ENCODE data around the gene MED12L. TPM values are rescaled to one million over a fixed set of nuclear protein-coding genes. Genes with fewer than 3 reads are reported as not detected.

Gene MED12L
- total and polyA plus RNA-seq, 9 of the 15 experiments (the other 6 are each of a cell fraction or from before 2014, with no cell fraction given) = not detected

DNA sequence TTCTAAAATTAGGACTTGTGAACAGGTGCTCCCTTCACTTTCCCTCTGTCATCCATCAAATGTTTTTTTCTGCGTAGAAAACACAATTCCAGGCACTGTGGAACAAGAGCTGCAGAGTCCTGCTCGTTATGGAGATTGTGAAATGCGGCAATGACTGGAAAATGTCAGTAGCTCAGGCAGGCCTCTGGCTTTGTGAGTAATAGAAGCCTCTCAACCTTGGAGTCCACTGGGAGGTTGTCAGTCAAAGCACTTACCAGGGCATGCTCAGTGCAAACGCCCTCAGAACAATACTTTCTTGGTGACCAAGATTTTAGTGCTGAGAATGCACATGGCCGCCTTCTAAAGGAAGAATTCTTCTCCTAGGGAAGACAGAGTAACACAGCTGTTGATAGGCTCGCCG is 26.7 kb upstream of the MED12L start:
- CTCF ChIA-PET (ENCODE audit: low intra/inter-chr PET ratio) = no interaction called here

More for the DNA sequence above, 26.7 kb upstream of the MED12L start:
- WGBS (ENCODE audit: insufficient coverage, low coverage, missing lambda C conversion rate) = 0% methylated on average over 7 of the region's 7 CpGs
- POLR2A ChIA-PET = no interaction called here
- Histone ChIP-seq H3K27me3 (ENCODE audit: control insufficient read depth in 2 of 2, insufficient read depth in 2 of 2, low read length in 2 of 2) (peaks cover 2 to 8% of the 10 kb centered on the region in 2 experiments; a peak in 2 of 5 replicates), H3K36me3 (ENCODE audit: control insufficient read depth, insufficient read depth, low read length) (no peaks in the 10 kb centered on the region), H3K9ac (ENCODE audit: insufficient read depth in 1 of 2, low read depth in 2 of 2, low read length in 2 of 2) (no peak overlapping the region), H3K27ac (ENCODE audit: extremely low read depth, low read depth, low read length) (no peak overlapping the region), H2AFZ (ENCODE audit: low read depth, low read length) (no peak overlapping the region), H3K79me2 (ENCODE audit: control insufficient read depth, insufficient read depth, low read length) (no peaks in the 10 kb centered on the region), H3K4me3 (no peak overlapping the region), H4K20me1 (replicated peaks; ENCODE audit: control insufficient read depth, insufficient read depth, low read length) (0 out of 2 replicates have a peak, but pooled peaks cover 2% of the 10 kb centered on the region), H3K9me1 (ENCODE audit: control insufficient read depth, insufficient read depth, low read length) (no peaks in the 10 kb centered on the region), H3K9me3 (replicated peaks; ENCODE audit: control insufficient read depth, insufficient read depth, low read depth, low read length) (no peaks in the 10 kb centered on the region), H3K4me1 (replicated peaks in 1 of 2; ENCODE audit: control insufficient read depth in 2 of 2, insufficient read depth in 2 of 2, low read length in 2 of 2) (no peaks in the 10 kb centered on the region), H3K4me2 (ENCODE audit: insufficient read depth, low read length) (no peak overlapping the region)
- no TSS peak for BruUV-seq (replicated peaks)
- in situ Hi-C loops (cut with MboI) (no loop called here), intact Hi-C loops (cut with micrococcal nuclease) (no loop called here)
- DNase-seq (ENCODE audit: extremely low read depth in 1 of 4, low spot score in 3 of 4) = no peak
- no peak for TF ChIP-seq KLF13 (tag; IDR thresholded peaks at IDR 0.05; ENCODE audit: borderline replicate concordance, low read depth)
- TF ChIP-seq, protein P1, sequence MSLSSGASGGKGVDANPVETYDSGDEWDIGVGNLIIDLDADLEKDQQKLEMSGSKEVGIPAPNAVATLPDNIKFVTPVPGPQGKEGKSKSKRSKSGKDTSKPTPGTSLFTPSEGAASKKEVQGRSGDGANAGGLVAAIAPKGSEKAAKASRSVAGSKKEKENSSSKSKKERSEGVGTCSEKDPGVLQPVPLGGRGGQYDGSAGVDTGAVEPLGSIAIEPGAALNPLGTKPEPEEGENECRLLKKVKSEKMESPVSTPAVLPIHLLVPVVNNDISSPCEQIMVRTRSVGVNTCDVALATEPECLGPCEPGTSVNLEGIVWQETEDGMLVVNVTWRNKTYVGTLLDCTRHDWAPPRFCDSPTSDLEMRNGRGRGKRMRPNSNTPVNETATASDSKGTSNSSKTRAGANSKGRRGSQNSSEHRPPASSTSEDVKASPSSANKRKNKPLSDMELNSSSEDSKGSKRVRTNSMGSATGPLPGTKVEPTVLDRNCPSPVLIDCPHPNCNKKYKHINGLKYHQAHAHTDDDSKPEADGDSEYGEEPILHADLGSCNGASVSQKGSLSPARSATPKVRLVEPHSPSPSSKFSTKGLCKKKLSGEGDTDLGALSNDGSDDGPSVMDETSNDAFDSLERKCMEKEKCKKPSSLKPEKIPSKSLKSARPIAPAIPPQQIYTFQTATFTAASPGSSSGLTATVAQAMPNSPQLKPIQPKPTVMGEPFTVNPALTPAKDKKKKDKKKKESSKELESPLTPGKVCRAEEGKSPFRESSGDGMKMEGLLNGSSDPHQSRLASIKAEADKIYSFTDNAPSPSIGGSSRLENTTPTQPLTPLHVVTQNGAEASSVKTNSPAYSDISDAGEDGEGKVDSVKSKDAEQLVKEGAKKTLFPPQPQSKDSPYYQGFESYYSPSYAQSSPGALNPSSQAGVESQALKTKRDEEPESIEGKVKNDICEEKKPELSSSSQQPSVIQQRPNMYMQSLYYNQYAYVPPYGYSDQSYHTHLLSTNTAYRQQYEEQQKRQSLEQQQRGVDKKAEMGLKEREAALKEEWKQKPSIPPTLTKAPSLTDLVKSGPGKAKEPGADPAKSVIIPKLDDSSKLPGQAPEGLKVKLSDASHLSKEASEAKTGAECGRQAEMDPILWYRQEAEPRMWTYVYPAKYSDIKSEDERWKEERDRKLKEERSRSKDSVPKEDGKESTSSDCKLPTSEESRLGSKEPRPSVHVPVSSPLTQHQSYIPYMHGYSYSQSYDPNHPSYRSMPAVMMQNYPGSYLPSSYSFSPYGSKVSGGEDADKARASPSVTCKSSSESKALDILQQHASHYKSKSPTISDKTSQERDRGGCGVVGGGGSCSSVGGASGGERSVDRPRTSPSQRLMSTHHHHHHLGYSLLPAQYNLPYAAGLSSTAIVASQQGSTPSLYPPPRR (CRISPR knock-in tag; IDR thresholded peaks at IDR 0.05; ENCODE audit: borderline replicate concordance) = no peak
- no peak for TF ChIP-seq MAZ (CRISPR knock-in tag; conservative IDR thresholded peaks at IDR 0.05 in 1 of 2, IDR thresholded peaks at IDR 0.05 in 1 of 2)
- no peak for TF ChIP-seq KAT2B (IDR thresholded peaks at IDR 0.05; ENCODE audit: low read depth, low read length)
- 0 out of 4 replicates have a peak, but pooled peaks of 1 of the 2 experiments have one; percentile 15 for TF ChIP-seq NRF1 (conservative IDR thresholded peaks at IDR 0.05 in 1 of 2, IDR thresholded peaks at IDR 0.05 in 1 of 2)
- no peak for FAIRE-seq
- no peak for ATAC-seq

Data from K562 (cell line).